ENCODE results near the gene SAMD4A. TPM values are rescaled to one million over a fixed set of nuclear protein-coding genes. Genes with fewer than 3 reads are reported as not detected.

SAMD4A gene
- total RNA-seq, 1 donor from 2014 or later: 57.0 TPM

DNA sequence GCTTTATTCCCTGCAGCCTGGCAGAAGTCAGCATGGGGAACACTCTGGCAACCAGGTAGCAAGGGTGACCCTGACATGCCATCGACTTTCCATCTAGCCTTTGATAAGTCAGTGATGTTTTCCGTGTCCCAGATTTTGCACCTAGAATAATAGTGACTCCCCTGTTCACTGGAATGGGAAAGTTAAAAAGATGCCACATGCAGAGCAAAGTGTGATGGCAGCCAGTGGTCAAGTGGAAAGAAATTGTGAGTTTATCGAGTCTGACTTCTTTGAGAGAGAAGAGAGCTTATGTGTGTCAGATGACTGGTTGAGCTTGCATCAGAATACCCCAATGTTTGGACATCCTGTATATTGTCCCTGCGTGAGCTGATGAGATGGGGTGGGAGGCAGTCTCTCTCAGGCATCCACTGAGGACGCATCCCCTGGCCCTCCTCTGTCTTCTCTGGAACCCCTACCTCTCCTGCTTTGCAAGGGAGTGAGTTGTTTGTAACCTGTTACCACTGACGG is 187.2 kb downstream of the SAMD4A start:
- no peak overlapping the region for H3K27ac Mint-ChIP-seq (ENCODE audit: unreplicated experiment)
- H3K27me3 Mint-ChIP-seq (ENCODE audit: low read depth): no peaks in the 10 kb centered on the region
- H3K4me1 Mint-ChIP-seq (ENCODE audit: low read depth): no peaks in the 10 kb centered on the region
- TF ChIP-seq, protein P1, sequence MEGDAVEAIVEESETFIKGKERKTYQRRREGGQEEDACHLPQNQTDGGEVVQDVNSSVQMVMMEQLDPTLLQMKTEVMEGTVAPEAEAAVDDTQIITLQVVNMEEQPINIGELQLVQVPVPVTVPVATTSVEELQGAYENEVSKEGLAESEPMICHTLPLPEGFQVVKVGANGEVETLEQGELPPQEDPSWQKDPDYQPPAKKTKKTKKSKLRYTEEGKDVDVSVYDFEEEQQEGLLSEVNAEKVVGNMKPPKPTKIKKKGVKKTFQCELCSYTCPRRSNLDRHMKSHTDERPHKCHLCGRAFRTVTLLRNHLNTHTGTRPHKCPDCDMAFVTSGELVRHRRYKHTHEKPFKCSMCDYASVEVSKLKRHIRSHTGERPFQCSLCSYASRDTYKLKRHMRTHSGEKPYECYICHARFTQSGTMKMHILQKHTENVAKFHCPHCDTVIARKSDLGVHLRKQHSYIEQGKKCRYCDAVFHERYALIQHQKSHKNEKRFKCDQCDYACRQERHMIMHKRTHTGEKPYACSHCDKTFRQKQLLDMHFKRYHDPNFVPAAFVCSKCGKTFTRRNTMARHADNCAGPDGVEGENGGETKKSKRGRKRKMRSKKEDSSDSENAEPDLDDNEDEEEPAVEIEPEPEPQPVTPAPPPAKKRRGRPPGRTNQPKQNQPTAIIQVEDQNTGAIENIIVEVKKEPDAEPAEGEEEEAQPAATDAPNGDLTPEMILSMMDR (IDR thresholded peaks at IDR 0.05): no peak
- DNase-seq (ENCODE audit: low spot score): no peak
- H3K4me3 Mint-ChIP-seq (ENCODE audit: unreplicated experiment): no peak overlapping the region
- H3K36me3 Mint-ChIP-seq (ENCODE audit: low read depth): peaks cover 20% of the 10 kb centered on the region
- no peaks in the 10 kb centered on the region for H3K9me3 Mint-ChIP-seq (ENCODE audit: low read depth)

DNA sequence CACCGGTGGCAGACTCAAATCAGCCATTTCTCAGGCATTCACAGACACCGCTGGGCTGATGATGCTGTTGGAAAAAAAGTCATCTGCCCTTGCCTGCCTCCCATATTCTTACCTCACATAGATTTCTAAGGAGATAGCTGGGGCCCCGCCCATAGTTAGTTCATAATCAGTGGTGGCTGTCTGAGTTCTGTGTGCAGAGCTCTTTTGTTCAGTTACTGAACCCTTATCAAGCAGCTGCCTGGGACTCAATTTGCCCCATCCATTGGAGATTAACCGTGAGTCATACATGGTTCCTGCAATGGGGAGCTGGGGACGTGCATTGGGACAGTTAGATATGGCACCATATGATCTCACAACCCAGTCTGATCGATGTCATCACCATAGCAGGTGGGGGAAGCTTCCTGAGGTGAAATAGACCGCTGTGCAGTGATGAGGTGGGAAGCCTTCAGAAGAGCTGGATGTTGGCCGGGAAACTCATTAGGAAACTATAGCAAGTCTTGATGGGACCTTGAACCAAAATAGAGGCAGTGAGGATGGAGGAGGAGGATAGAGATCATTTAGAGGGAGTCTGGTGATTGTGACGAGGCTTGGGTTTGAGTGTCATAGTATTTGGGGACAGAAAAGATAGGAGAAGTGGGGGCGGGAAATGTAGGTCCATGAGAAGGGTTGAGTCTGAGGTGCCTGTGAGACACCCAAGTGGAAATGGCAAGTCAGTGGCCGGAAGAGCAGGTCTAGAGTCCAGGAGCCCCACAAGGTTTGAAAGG is 187.9 kb downstream of the SAMD4A start:
- peaks cover 20% of the 10 kb centered on the region for H3K36me3 Mint-ChIP-seq (ENCODE audit: low read depth)
- no peak overlapping the region for H3K4me3 Mint-ChIP-seq (ENCODE audit: unreplicated experiment)
- no peaks in the 10 kb centered on the region for H3K4me1 Mint-ChIP-seq (ENCODE audit: low read depth)
- TF ChIP-seq, protein P1 (IDR thresholded peaks at IDR 0.05): no peak
- no peaks in the 10 kb centered on the region for H3K27me3 Mint-ChIP-seq (ENCODE audit: low read depth)
- H3K27ac Mint-ChIP-seq (ENCODE audit: unreplicated experiment): no peak overlapping the region
- no peak for DNase-seq (ENCODE audit: low spot score)
- H3K9me3 Mint-ChIP-seq (ENCODE audit: low read depth): no peaks in the 10 kb centered on the region

DNA sequence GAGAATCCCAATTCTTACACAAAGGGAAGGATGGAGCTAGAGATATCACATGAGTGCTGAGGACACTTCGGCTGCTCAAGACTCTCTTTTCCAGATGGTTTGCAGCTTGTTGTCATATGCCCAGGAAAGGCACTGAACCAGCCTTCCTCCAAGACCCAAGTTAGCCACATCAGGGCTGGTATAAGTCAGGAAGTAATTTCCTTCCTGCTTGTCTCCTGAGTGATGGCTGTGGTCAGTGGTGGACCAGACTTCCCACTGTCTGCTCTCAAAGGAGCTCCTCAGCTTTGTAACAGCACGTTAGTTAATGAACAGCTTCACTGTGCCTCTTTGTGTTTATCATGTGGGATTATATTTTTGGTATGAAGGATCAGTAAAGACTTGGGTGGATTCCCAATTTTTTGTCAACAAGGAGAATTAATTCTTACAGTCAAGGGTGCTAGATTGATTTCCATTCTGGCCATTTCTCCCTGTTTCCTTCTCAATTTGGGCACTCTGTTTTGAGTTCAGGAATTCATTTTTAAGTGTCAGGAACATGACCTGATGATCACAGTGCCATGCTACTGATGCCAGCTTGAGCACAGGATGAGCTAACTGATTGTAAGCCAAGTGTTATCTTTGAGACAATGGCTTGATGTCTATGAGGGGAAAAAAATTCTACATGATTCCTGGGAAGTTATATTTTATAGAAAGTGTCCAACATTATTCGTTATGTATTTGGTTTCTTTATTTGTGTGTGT is 189.9 kb downstream of the SAMD4A start:
- Mint-ChIP-seq H3K27ac (ENCODE audit: unreplicated experiment) (no peak overlapping the region), H3K9me3 (ENCODE audit: low read depth) (no peaks in the 10 kb centered on the region), H3K36me3 (ENCODE audit: low read depth) (peaks cover 24% of the 10 kb centered on the region), H3K4me1 (ENCODE audit: low read depth) (peaks cover 6% of the 10 kb centered on the region), H3K27me3 (ENCODE audit: low read depth) (no peaks in the 10 kb centered on the region), H3K4me3 (ENCODE audit: unreplicated experiment) (no peak overlapping the region)
- TF ChIP-seq, protein P1 (IDR thresholded peaks at IDR 0.05): no peak
- no peak for DNase-seq (ENCODE audit: low spot score)

DNA sequence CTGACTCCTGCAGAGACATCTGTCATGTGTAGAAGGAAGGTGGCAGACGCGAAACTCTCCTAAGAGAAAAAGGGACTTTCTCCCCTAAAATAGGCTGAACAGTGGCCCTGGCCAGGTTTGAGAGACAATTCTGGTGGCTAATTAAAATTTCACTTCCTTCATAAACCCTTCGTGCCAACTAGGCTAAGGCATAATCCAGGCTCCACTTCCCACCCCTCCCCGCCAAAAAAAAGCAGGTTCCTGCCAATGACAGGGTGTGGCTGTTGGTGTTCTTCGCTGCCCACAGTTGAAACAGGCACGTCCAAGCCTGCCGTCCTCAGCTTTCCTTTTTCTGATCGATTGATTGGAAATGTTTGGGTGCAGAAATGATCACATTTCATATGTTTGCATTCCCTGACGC is 191.1 kb downstream of the SAMD4A start:
- TF ChIP-seq, protein P1 (IDR thresholded peaks at IDR 0.05): no peak
- no peaks in the 10 kb centered on the region for H3K9me3 Mint-ChIP-seq (ENCODE audit: low read depth)
- no peak overlapping the region for H3K27ac Mint-ChIP-seq (ENCODE audit: unreplicated experiment)
- no peaks in the 10 kb centered on the region for H3K27me3 Mint-ChIP-seq (ENCODE audit: low read depth)
- DNase-seq (ENCODE audit: low spot score): no peak
- H3K4me1 Mint-ChIP-seq (ENCODE audit: low read depth): peaks cover 15% of the 10 kb centered on the region
- peaks cover 19% of the 10 kb centered on the region for H3K36me3 Mint-ChIP-seq (ENCODE audit: low read depth)
- no peak overlapping the region for H3K4me3 Mint-ChIP-seq (ENCODE audit: unreplicated experiment)

GRCh38 chr14:54759982-54760585 is 193.2 kb downstream of the SAMD4A start:
- peaks cover 27% of the 10 kb centered on the region for H3K4me1 Mint-ChIP-seq (ENCODE audit: low read depth)
- H3K27ac Mint-ChIP-seq (ENCODE audit: unreplicated experiment): no peak overlapping the region
- H3K27me3 Mint-ChIP-seq (ENCODE audit: low read depth): no peaks in the 10 kb centered on the region
- peaks cover 22% of the 10 kb centered on the region for H3K36me3 Mint-ChIP-seq (ENCODE audit: low read depth)
- DNase-seq (ENCODE audit: low spot score): no peak
- TF ChIP-seq, protein P1 (IDR thresholded peaks at IDR 0.05): no peak
- no peaks in the 10 kb centered on the region for H3K9me3 Mint-ChIP-seq (ENCODE audit: low read depth)
- no peak overlapping the region for H3K4me3 Mint-ChIP-seq (ENCODE audit: unreplicated experiment)

All from chondrocyte (in vitro differentiated cells).